ENCODE measurements around the gene CASR.

CASR gene

GRCh38 chr3:122307976-122308375, 124.5 kb downstream of the CASR start:
- H3K4me1 ChIP-seq (ENCODE audit: low read depth, poor library complexity, severe bottlenecking) = peaks cover 3% of the 10 kb centered on the region
- H3K79me2 ChIP-seq (ENCODE audit: insufficient read depth, low read depth) = no peaks in the 10 kb centered on the region
- no peak overlapping the region for H3K27ac ChIP-seq
- H3K27me3 ChIP-seq (ENCODE audit: insufficient read depth, low read depth) = no peaks in the 10 kb centered on the region
- no peaks in the 10 kb centered on the region for H3K36me3 ChIP-seq (ENCODE audit: insufficient read depth)
- no peak overlapping the region for H3K4me3 ChIP-seq (IDR thresholded peaks at IDR 0.05; ENCODE audit: insufficient read depth, low read depth, low read length)
- no peak overlapping the region for H2AFZ ChIP-seq (ENCODE audit: low read depth)
- H4K20me1 ChIP-seq (ENCODE audit: insufficient read depth) = no peaks in the 10 kb centered on the region
- H3K4me2 ChIP-seq = no peak overlapping the region
- TF ChIP-seq CTCF (conservative IDR thresholded peaks at IDR 0.05; ENCODE audit: low read depth, low read length) = no peak
- H3K9ac ChIP-seq = no peak overlapping the region

- H3K79me2 ChIP-seq (ENCODE audit: insufficient read depth, low read depth) = no peaks in the 10 kb centered on the region
- TF ChIP-seq CTCF (conservative IDR thresholded peaks at IDR 0.05; ENCODE audit: low read depth, low read length) = no peak
- no peak overlapping the region for H3K9ac ChIP-seq
- H4K20me1 ChIP-seq (ENCODE audit: insufficient read depth) = no peaks in the 10 kb centered on the region
- H3K4me2 ChIP-seq = no peak overlapping the region
- H3K36me3 ChIP-seq (ENCODE audit: insufficient read depth) = no peaks in the 10 kb centered on the region
- H3K27me3 ChIP-seq (ENCODE audit: insufficient read depth, low read depth) = no peaks in the 10 kb centered on the region
- peaks cover 3% of the 10 kb centered on the region for H3K4me1 ChIP-seq (ENCODE audit: low read depth, poor library complexity, severe bottlenecking)
- no peak overlapping the region for H2AFZ ChIP-seq (ENCODE audit: low read depth)
- no peak overlapping the region for H3K4me3 ChIP-seq (IDR thresholded peaks at IDR 0.05; ENCODE audit: insufficient read depth, low read depth, low read length)
- no peak overlapping the region for H3K27ac ChIP-seq
Observed at GRCh38 chr3:122310361-122310760, 126.9 kb downstream of the CASR start.

GRCh38 chr3:122312826-122313225, 129.4 kb downstream of the CASR start:
- no peak overlapping the region for H3K4me3 ChIP-seq (IDR thresholded peaks at IDR 0.05; ENCODE audit: insufficient read depth, low read depth, low read length)
- H4K20me1 ChIP-seq (ENCODE audit: insufficient read depth) = no peaks in the 10 kb centered on the region
- no peak overlapping the region for H3K27ac ChIP-seq
- H3K4me2 ChIP-seq = no peak overlapping the region
- H2AFZ ChIP-seq (ENCODE audit: low read depth) = no peak overlapping the region
- H3K36me3 ChIP-seq (ENCODE audit: insufficient read depth) = no peaks in the 10 kb centered on the region
- H3K27me3 ChIP-seq (ENCODE audit: insufficient read depth, low read depth) = no peaks in the 10 kb centered on the region
- H3K4me1 ChIP-seq (ENCODE audit: low read depth, poor library complexity, severe bottlenecking) = no peaks in the 10 kb centered on the region
- H3K79me2 ChIP-seq (ENCODE audit: insufficient read depth, low read depth) = no peaks in the 10 kb centered on the region
- no peak overlapping the region for H3K9ac ChIP-seq
- no peak for TF ChIP-seq CTCF (conservative IDR thresholded peaks at IDR 0.05; ENCODE audit: low read depth, low read length)

- Histone ChIP-seq H3K36me3 (ENCODE audit: insufficient read depth) (no peaks in the 10 kb centered on the region), H3K79me2 (ENCODE audit: insufficient read depth, low read depth) (no peaks in the 10 kb centered on the region), H4K20me1 (ENCODE audit: insufficient read depth) (no peaks in the 10 kb centered on the region), H3K27me3 (ENCODE audit: insufficient read depth, low read depth) (no peaks in the 10 kb centered on the region), H3K4me1 (ENCODE audit: low read depth, poor library complexity, severe bottlenecking) (no peaks in the 10 kb centered on the region), H3K4me3 (IDR thresholded peaks at IDR 0.05; ENCODE audit: insufficient read depth, low read depth, low read length) (no peak overlapping the region), H3K4me2 (no peak overlapping the region), H2AFZ (ENCODE audit: low read depth) (no peak overlapping the region), H3K27ac (no peak overlapping the region), H3K9ac (no peak overlapping the region)
- no peak for TF ChIP-seq CTCF (conservative IDR thresholded peaks at IDR 0.05; ENCODE audit: low read depth, low read length)
Observed at GRCh38 chr3:122313281-122313680, 129.8 kb downstream of the CASR start.

All from KMS-11 (cell line).